H1 (cell line): ENCODE measurements around the gene PGM1. TPM values are rescaled to one million over a fixed set of nuclear protein-coding genes. Genes with fewer than 3 reads are reported as not detected.

ENCODE experiments used
- CBX8 ChIP-seq: fragments of 300-800, 300-1000 bp; sonication (generic); IDR thresholded peaks from 2 replicates; pipeline ENCODE4 v1.7.1; 2016; ENCODE audit warnings: low read depth, low read length, borderline replicate concordance
- polyA plus RNA-seq, 7 experiments: library from polyadenylated mRNA; depleted of rRNA in 3 of 7; stranded (reverse) in 5 of 7; unstranded in 2 of 7; fragments of >200 nt in 5 of 7; fragments of 200-250 nt in 2 of 7; gene quantifications; 1 replicate in 5 of 7; 2 replicates in 1 of 7; 4 replicates in 1 of 7; pipeline versions ENCODE4 v1.2.1 to v1.2.3, GENCODE V29; 2011 to 2013; ENCODE audit warnings: missing spikeins in 2 of 7, mixed read lengths in 2 of 7
- total RNA-seq: library from RNA; stranded (reverse); fragmentation: NEBNext Ultra II Directional; extraction: Animal tissue kit (Norgen Biotek cat#: 25700); gene quantifications from 2 replicates; pipeline ENCODE4 v1.2.1, GENCODE V29; 2021
- TF ChIP-seq, protein P1 (sequence below): fragments of 300-600 bp; sonication (generic); IDR thresholded peaks from 2 replicates; pipeline ENCODE4 v1.7.1; 2012; ENCODE audit warnings: low read length, moderate library complexity, mild to moderate bottlenecking, inconsistent platforms; ENCODE audit not compliant: insufficient replicate concordance

PGM1 gene
- total and polyA plus RNA-seq, 2 of the 8 experiments (the other 6 are each of a cell fraction or from before 2014, with no cell fraction given), result 33.0 to 65.4 TPM

DNA sequence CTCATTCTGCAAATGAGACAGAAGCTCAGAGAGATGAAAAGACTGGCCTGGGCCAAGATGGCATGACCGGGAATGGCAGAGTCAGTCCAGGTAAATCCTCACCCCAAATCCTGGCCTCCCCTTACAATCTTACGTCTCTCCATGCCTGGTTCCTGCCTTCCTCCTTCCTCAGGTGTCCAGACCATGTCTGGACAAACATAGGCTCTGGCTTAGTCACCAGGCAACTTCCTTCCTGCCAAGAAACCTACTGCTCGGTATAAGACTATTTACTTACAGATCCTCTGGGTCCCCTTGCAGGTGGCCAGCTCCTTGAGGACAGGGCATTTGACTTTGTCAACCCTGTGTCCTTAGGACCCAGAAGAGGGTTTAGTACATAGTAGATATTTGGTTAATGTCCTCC is 111.2 kb downstream of the PGM1 start (continued):
- TF ChIP-seq, protein P1, sequence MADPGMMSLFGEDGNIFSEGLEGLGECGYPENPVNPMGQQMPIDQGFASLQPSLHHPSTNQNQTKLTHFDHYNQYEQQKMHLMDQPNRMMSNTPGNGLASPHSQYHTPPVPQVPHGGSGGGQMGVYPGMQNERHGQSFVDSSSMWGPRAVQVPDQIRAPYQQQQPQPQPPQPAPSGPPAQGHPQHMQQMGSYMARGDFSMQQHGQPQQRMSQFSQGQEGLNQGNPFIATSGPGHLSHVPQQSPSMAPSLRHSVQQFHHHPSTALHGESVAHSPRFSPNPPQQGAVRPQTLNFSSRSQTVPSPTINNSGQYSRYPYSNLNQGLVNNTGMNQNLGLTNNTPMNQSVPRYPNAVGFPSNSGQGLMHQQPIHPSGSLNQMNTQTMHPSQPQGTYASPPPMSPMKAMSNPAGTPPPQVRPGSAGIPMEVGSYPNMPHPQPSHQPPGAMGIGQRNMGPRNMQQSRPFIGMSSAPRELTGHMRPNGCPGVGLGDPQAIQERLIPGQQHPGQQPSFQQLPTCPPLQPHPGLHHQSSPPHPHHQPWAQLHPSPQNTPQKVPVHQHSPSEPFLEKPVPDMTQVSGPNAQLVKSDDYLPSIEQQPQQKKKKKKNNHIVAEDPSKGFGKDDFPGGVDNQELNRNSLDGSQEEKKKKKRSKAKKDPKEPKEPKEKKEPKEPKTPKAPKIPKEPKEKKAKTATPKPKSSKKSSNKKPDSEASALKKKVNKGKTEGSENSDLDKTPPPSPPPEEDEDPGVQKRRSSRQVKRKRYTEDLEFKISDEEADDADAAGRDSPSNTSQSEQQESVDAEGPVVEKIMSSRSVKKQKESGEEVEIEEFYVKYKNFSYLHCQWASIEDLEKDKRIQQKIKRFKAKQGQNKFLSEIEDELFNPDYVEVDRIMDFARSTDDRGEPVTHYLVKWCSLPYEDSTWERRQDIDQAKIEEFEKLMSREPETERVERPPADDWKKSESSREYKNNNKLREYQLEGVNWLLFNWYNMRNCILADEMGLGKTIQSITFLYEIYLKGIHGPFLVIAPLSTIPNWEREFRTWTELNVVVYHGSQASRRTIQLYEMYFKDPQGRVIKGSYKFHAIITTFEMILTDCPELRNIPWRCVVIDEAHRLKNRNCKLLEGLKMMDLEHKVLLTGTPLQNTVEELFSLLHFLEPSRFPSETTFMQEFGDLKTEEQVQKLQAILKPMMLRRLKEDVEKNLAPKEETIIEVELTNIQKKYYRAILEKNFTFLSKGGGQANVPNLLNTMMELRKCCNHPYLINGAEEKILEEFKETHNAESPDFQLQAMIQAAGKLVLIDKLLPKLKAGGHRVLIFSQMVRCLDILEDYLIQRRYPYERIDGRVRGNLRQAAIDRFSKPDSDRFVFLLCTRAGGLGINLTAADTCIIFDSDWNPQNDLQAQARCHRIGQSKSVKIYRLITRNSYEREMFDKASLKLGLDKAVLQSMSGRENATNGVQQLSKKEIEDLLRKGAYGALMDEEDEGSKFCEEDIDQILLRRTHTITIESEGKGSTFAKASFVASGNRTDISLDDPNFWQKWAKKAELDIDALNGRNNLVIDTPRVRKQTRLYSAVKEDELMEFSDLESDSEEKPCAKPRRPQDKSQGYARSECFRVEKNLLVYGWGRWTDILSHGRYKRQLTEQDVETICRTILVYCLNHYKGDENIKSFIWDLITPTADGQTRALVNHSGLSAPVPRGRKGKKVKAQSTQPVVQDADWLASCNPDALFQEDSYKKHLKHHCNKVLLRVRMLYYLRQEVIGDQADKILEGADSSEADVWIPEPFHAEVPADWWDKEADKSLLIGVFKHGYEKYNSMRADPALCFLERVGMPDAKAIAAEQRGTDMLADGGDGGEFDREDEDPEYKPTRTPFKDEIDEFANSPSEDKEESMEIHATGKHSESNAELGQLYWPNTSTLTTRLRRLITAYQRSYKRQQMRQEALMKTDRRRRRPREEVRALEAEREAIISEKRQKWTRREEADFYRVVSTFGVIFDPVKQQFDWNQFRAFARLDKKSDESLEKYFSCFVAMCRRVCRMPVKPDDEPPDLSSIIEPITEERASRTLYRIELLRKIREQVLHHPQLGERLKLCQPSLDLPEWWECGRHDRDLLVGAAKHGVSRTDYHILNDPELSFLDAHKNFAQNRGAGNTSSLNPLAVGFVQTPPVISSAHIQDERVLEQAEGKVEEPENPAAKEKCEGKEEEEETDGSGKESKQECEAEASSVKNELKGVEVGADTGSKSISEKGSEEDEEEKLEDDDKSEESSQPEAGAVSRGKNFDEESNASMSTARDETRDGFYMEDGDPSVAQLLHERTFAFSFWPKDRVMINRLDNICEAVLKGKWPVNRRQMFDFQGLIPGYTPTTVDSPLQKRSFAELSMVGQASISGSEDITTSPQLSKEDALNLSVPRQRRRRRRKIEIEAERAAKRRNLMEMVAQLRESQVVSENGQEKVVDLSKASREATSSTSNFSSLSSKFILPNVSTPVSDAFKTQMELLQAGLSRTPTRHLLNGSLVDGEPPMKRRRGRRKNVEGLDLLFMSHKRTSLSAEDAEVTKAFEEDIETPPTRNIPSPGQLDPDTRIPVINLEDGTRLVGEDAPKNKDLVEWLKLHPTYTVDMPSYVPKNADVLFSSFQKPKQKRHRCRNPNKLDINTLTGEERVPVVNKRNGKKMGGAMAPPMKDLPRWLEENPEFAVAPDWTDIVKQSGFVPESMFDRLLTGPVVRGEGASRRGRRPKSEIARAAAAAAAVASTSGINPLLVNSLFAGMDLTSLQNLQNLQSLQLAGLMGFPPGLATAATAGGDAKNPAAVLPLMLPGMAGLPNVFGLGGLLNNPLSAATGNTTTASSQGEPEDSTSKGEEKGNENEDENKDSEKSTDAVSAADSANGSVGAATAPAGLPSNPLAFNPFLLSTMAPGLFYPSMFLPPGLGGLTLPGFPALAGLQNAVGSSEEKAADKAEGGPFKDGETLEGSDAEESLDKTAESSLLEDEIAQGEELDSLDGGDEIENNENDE, result no peak
- no peak for TF ChIP-seq CBX8
